Choroid plexus epithelial cell (primary cell): ENCODE results near the gene STAM.

Experiments
- DNase-seq: peaks from one replicate; pipeline ENCODE4 v3.0.0-alpha.2; 2010; ENCODE audit warnings: low read depth
- H3K4me3 ChIP-seq: 2 replicates; pipeline ENCODE4 v1.5.1; 2011; ENCODE audit warnings: low read depth, mild to moderate bottlenecking, control low read depth, low read length, moderate library complexity
- CTCF ChIP-seq: conservative IDR thresholded peaks from 2 replicates; pipeline ENCODE4 v1.5.1; 2011; ENCODE audit warnings: low read depth, mild to moderate bottlenecking, control low read depth, inconsistent platforms, low read length, moderate library complexity

Gene STAM

GRCh38 chr10:17733620-17734019, 89.7 kb downstream of the STAM start:
- no peak overlapping the region for H3K4me3 ChIP-seq
- TF ChIP-seq CTCF = no peak
- DNase-seq = no peak

- TF ChIP-seq CTCF = no peak
These were observed 90.6 kb downstream of the STAM start for GRCh38 chr10:17734432-17735080.

GRCh38 chr10:17735166-17735941, 91.4 kb downstream of the STAM start:
- DNase-seq = no peak
- no peak for TF ChIP-seq CTCF
- no peak overlapping the region for H3K4me3 ChIP-seq

More at GRCh38 chr10:17734432-17735080, 90.6 kb downstream of the STAM start:
- no peak for DNase-seq
- H3K4me3 ChIP-seq = no peak overlapping the region

- DNase-seq = no peak
- peak; percentile 20 for TF ChIP-seq CTCF
- H3K4me3 ChIP-seq = no peak overlapping the region
These were observed 92.3 kb downstream of the STAM start for GRCh38 chr10:17736223-17736622.

- no peak overlapping the region for H3K4me3 ChIP-seq
- peak; percentile 52 for TF ChIP-seq CTCF
- peak; percentile 69 for DNase-seq
These were observed 93.3 kb downstream of the STAM start for GRCh38 chr10:17737027-17737965.

GRCh38 chr10:17740668-17741067, 96.7 kb downstream of the STAM start:
- no peak for TF ChIP-seq CTCF
- no peak for DNase-seq
- no peak overlapping the region for H3K4me3 ChIP-seq
